Neural progenitor cell (in vitro differentiated cells): ENCODE data around the gene SPECC1L. TPM values are rescaled to one million over a fixed set of nuclear protein-coding genes. Genes with fewer than 3 reads are reported as not detected.

Experiments
- DNase-seq: peaks from one replicate; pipeline ENCODE4 v3.0.0-alpha.2; 2016; ENCODE audit warnings: low spot score
- H2AFZ ChIP-seq: fragments of 200-600 bp; sonication (generic); replicated peaks from 2 replicates; pipeline ENCODE4 v1.6.1; 2016; ENCODE audit warnings: antibody characterized with exemption
- H3F3A ChIP-seq: fragments of 200-600 bp; sonication (generic); 2 replicates; pipeline ENCODE4 v1.6.1; 2016; ENCODE audit warnings: antibody characterized with exemption, low read depth
- H3K27ac ChIP-seq: fragments of 200-600 bp; sonication (generic); 2 replicates; pipeline ENCODE4 v1.5.1; 2016; ENCODE audit warnings: mild to moderate bottlenecking
- H3K27me3 ChIP-seq: fragments of 200-600 bp; sonication (generic); 2 replicates; pipeline ENCODE4 v1.6.1; 2016; ENCODE audit warnings: mild to moderate bottlenecking, moderate library complexity
- H3K36me3 ChIP-seq: fragments of 200-600 bp; sonication (generic); 2 replicates; pipeline ENCODE4 v1.5.1; 2016
- H3K4me1 ChIP-seq: fragments of 200-600 bp; sonication (generic); 2 replicates; pipeline ENCODE4 v1.6.1; 2016; ENCODE audit warnings: mixed run types
- H3K4me2 ChIP-seq: fragments of 200-600 bp; sonication (generic); 2 replicates; pipeline ENCODE4 v1.6.1; 2016
- H3K4me3 ChIP-seq: fragments of 200-600 bp; sonication (generic); 2 replicates; pipeline ENCODE4 v1.5.1; 2016
- H3K79me2 ChIP-seq: fragments of 200-600 bp; sonication (generic); 2 replicates; pipeline ENCODE4 v1.6.1; 2016; ENCODE audit warnings: low read depth
- H3K9ac ChIP-seq: fragments of 200-600 bp; sonication (generic); 2 replicates; pipeline ENCODE4 v1.6.1; 2016
- H3K9me3 ChIP-seq: fragments of 200-600 bp; sonication (generic); 2 replicates; pipeline ENCODE4 v1.5.1; 2016; ENCODE audit warnings: low read depth
- H4K20me1 ChIP-seq: fragments of 200-600 bp; sonication (generic); 2 replicates; pipeline ENCODE4 v1.6.1; 2016; ENCODE audit warnings: low read depth
- H3K27ac Mint-ChIP-seq: 3 replicates; pipeline ENCODE4 v1.8.0; 2021; ENCODE audit warnings: mixed read lengths
- H3K27me3 Mint-ChIP-seq: 2 replicates; pipeline ENCODE4 v1.8.0; 2022; ENCODE audit warnings: low read depth, mild to moderate bottlenecking, inconsistent platforms, moderate library complexity, mixed read lengths; ENCODE audit not compliant: insufficient read depth
- H3K36me3 Mint-ChIP-seq: 3 replicates; pipeline ENCODE4 v1.8.0; 2021; ENCODE audit warnings: mixed read lengths
- H3K4me1 Mint-ChIP-seq: 3 replicates; pipeline ENCODE4 v1.8.0; 2021; ENCODE audit warnings: mixed read lengths
- H3K4me3 Mint-ChIP-seq: 3 replicates; pipeline ENCODE4 v1.8.0; 2021; ENCODE audit warnings: mild to moderate bottlenecking, moderate library complexity, mixed read lengths
- H3K9me3 Mint-ChIP-seq: 3 replicates; pipeline ENCODE4 v1.8.0; 2020; ENCODE audit warnings: mixed read lengths
- CTCF ChIP-seq: fragments of 200-600 bp; sonication (generic); IDR thresholded peaks from 2 replicates; pipeline ENCODE4 v1.5.1; 2017; ENCODE audit warnings: antibody characterized with exemption, mild to moderate bottlenecking
- EZH2 ChIP-seq: fragments of 200-600 bp; sonication (generic); IDR thresholded peaks from 2 replicates; pipeline ENCODE4 v1.6.1; 2017; ENCODE audit warnings: antibody characterized with exemption, mild to moderate bottlenecking, moderate library complexity
- EZH2phosphoT487 ChIP-seq: fragments of 200-600 bp; sonication (generic); IDR thresholded peaks from 2 replicates; pipeline ENCODE4 v1.6.1; 2017; ENCODE audit warnings: antibody characterized with exemption
- total RNA-seq: library from RNA; depleted of rRNA; stranded (reverse); fragments of >200 nt; gene quantifications from 2 replicates; pipeline ENCODE4 v1.2.3, GENCODE V29; 2015; ENCODE audit warnings: low replicate concordance

SPECC1L gene
- total RNA-seq, 1 donor from 2014 or later: 48.9 TPM

DNA sequence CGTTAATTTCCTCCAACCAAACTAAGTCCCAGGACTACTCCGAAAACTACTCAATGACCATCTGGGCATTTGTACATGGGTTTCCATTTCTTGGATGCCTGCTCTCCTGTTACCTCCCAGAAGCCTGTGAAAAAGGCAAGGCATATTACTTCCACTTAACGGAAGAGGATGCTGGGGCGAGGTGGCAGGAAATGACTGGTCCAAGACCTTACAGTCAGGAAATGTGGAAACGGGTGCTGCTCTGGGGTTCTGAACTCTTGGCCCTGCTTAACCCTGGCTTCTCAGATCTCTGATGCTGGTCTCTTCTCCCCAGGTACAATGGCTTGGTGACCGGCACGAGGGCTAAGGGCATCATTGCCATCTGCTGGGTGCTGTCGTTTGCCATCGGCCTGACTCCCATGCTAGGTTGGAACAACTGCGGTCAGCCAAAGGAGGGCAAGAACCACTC lies 169.7 kb downstream of the SPECC1L start:
- H3F3A ChIP-seq: no peaks in the 10 kb centered on the region
- no peak overlapping the region for H3K27ac Mint-ChIP-seq
- H3K4me2 ChIP-seq: no peak overlapping the region
- H3K79me2 ChIP-seq: no peaks in the 10 kb centered on the region
- no peak overlapping the region for H3K4me3 ChIP-seq
- no peak for DNase-seq
- H3K4me3 Mint-ChIP-seq: no peak overlapping the region
- no peak overlapping the region for H2AFZ ChIP-seq
- H3K36me3 Mint-ChIP-seq: no peaks in the 10 kb centered on the region
- H3K27me3 Mint-ChIP-seq: peaks cover 3% of the 10 kb centered on the region
- peaks cover 4% of the 10 kb centered on the region for H3K9me3 Mint-ChIP-seq
- H3K27ac ChIP-seq: no peak overlapping the region
- no peaks in the 10 kb centered on the region for H3K27me3 ChIP-seq
- no peaks in the 10 kb centered on the region for H3K9me3 ChIP-seq
- TF ChIP-seq EZH2 (no peak), CTCF (no peak), EZH2phosphoT487 (no peak)
- no peaks in the 10 kb centered on the region for H3K36me3 ChIP-seq
- H3K4me1 ChIP-seq: peaks cover 9% of the 10 kb centered on the region
- peaks cover 28% of the 10 kb centered on the region for H3K4me1 Mint-ChIP-seq
- no peaks in the 10 kb centered on the region for H4K20me1 ChIP-seq
- no peak overlapping the region for H3K9ac ChIP-seq

GRCh38 chr22:24440718-24441405 lies 170.2 kb downstream of the SPECC1L start:
- Histone ChIP-seq H3K9ac (no peak overlapping the region), H3K9me3 (no peaks in the 10 kb centered on the region), H4K20me1 (no peaks in the 10 kb centered on the region), H3K4me1 (peaks cover 14% of the 10 kb centered on the region), H3K36me3 (no peaks in the 10 kb centered on the region), H3K79me2 (no peaks in the 10 kb centered on the region), H2AFZ (no peak overlapping the region), H3K4me3 (no peak overlapping the region), H3K4me2 (no peak overlapping the region), H3K27ac (no peak overlapping the region), H3K27me3 (no peaks in the 10 kb centered on the region), H3F3A (peaks cover 4% of the 10 kb centered on the region)
- no peak overlapping the region for H3K27ac Mint-ChIP-seq
- H3K9me3 Mint-ChIP-seq: peaks cover 4% of the 10 kb centered on the region
- TF ChIP-seq EZH2 (no peak), CTCF (no peak), EZH2phosphoT487 (no peak)
- no peak overlapping the region for H3K4me3 Mint-ChIP-seq
- no peak for DNase-seq
- no peaks in the 10 kb centered on the region for H3K36me3 Mint-ChIP-seq
- H3K4me1 Mint-ChIP-seq: peaks cover 33% of the 10 kb centered on the region
- peaks cover 3% of the 10 kb centered on the region for H3K27me3 Mint-ChIP-seq

DNA sequence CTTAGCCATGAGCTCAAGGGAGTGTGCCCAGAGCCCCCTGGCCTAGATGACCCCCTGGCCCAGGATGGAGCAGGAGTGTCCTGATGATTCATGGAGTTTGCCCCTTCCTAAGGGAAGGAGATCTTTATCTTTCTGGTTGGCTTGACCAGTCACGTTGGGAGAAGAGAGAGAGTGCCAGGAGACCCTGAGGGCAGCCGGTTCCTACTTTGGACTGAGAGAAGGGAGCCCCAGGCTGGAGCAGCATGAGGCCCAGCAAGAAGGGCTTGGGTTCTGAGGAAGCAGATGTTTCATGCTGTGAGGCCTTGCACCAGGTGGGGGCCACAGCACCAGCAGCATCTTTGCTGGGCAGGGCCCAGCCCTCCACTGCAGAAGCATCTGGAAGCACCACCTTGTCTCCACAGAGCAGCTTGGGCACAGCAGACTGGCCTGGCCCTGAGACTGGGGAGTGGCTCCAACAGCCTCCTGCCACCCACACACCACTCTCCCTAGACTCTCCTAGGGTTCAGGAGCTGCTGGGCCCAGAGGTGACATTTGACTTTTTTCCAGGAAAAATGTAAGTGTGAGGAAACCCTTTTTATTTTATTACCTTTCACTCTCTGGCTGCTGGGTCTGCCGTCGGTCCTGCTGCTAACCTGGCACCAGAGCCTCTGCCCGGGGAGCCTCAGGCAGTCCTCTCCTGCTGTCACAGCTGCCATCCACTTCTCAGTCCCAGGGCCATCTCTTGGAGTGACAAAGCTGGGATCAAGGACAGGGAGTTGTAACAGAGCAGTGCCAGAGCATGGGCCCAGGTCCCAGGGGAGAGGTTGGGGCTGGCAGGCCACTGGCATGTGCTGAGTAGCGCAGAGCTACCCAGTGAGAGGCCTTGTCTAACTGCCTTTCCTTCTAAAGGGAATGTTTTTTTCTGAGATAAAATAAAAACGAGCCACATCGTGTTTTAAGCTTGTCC lies 171.0 kb downstream of the SPECC1L start:
- no peak overlapping the region for H3K4me3 ChIP-seq
- H3K27me3 ChIP-seq: no peaks in the 10 kb centered on the region
- Mint-ChIP-seq H3K9me3 (peaks cover 4% of the 10 kb centered on the region), H3K36me3 (no peaks in the 10 kb centered on the region), H3K4me1 (peaks cover 39% of the 10 kb centered on the region), H3K4me3 (no peak overlapping the region), H3K27me3 (peaks cover 7% of the 10 kb centered on the region), H3K27ac (no peak overlapping the region)
- H2AFZ ChIP-seq: no peak overlapping the region
- H3F3A ChIP-seq: peaks cover 4% of the 10 kb centered on the region
- H3K9me3 ChIP-seq: no peaks in the 10 kb centered on the region
- no peak for DNase-seq
- peaks cover 20% of the 10 kb centered on the region for H3K4me1 ChIP-seq
- H3K4me2 ChIP-seq: no peak overlapping the region
- H3K36me3 ChIP-seq: no peaks in the 10 kb centered on the region
- H3K9ac ChIP-seq: no peak overlapping the region
- TF ChIP-seq EZH2: no peak
- no peak for TF ChIP-seq CTCF
- TF ChIP-seq EZH2phosphoT487: no peak
- H3K79me2 ChIP-seq: no peaks in the 10 kb centered on the region
- H4K20me1 ChIP-seq: no peaks in the 10 kb centered on the region
- no peak overlapping the region for H3K27ac ChIP-seq
